Hepatocyte (in vitro differentiated cells): ENCODE measurements around the gene RASD2. TPM values are rescaled to one million over a fixed set of nuclear protein-coding genes. Genes with fewer than 3 reads are reported as not detected.
A peak's percentile ranks its signal among the peaks of the same experiment; 100 is the strongest.

ENCODE experiments used
- DNase-seq: peaks from one replicate; pipeline ENCODE4 v3.0.0-alpha.2; 2016; ENCODE audit warnings: low spot score
- H2AFZ ChIP-seq: fragments of 200-600 bp; sonication (generic); 2 replicates; pipeline ENCODE4 v1.6.0; 2016; ENCODE audit warnings: antibody characterized with exemption, mild to moderate bottlenecking
- H3K27ac ChIP-seq: fragments of 200-600 bp; sonication (generic); 2 replicates; pipeline ENCODE4 v1.5.1; 2016; ENCODE audit warnings: mild to moderate bottlenecking
- H3K27me3 ChIP-seq: fragments of 200-600 bp; sonication (generic); 2 replicates; pipeline ENCODE4 v1.6.1; 2016
- H3K36me3 ChIP-seq: fragments of 200-600 bp; sonication (generic); replicated peaks from 2 replicates; pipeline ENCODE4 v1.5.1; 2016; ENCODE audit warnings: low read depth; ENCODE audit not compliant: insufficient read depth
- H3K4me1 ChIP-seq: fragments of 200-600 bp; sonication (generic); 2 replicates; pipeline ENCODE4 v1.5.1; 2016; ENCODE audit warnings: mild to moderate bottlenecking, moderate library complexity; ENCODE audit not compliant: insufficient read depth
- H3K4me2 ChIP-seq: fragments of 200-600 bp; sonication (generic); 2 replicates; pipeline ENCODE4 v1.6.0; 2016
- H3K4me3 ChIP-seq: fragments of 200-600 bp; sonication (generic); 2 replicates; pipeline ENCODE4 v1.5.1; 2016; ENCODE audit warnings: mild to moderate bottlenecking
- H3K79me2 ChIP-seq: fragments of 200-600 bp; sonication (generic); 2 replicates; pipeline ENCODE4 v1.6.0; 2017; ENCODE audit warnings: mild to moderate bottlenecking
- H3K9me2 ChIP-seq: fragments of 200-600 bp; sonication (generic); replicated peaks from 2 replicates; pipeline ENCODE4 v1.6.0; 2017; ENCODE audit warnings: mild to moderate bottlenecking; ENCODE audit not compliant: insufficient read depth
- H3K9me3 ChIP-seq: fragments of 200-600 bp; sonication (generic); 2 replicates; pipeline ENCODE4 v1.5.1; 2016; ENCODE audit warnings: low read depth, mild to moderate bottlenecking
- H4K20me1 ChIP-seq: fragments of 200-600 bp; sonication (generic); 2 replicates; pipeline ENCODE4 v1.6.0; 2016; ENCODE audit warnings: mild to moderate bottlenecking; ENCODE audit not compliant: insufficient read depth, poor library complexity, severe bottlenecking
- EZH2 ChIP-seq: fragments of 200-600 bp; sonication (generic); IDR thresholded peaks from 2 replicates; pipeline ENCODE4 v1.6.1; 2016; ENCODE audit warnings: antibody characterized with exemption, mild to moderate bottlenecking, borderline replicate concordance
- EZH2phosphoT487 ChIP-seq: fragments of 200-600 bp; sonication (generic); IDR thresholded peaks from one replicate; pipeline ENCODE4 v1.6.1; 2018; ENCODE audit warnings: antibody characterized with exemption, mild to moderate bottlenecking, low read depth, moderate library complexity; ENCODE audit not compliant: unreplicated experiment, severe bottlenecking
- WGBS: methylation state at CpG from one replicate; pipeline ENCODE4 v1.1.6; 2016; ENCODE audit warnings: low lambda C conversion rate; ENCODE audit errors: missing lambda C conversion rate; 5-methylcytosine and 5-hydroxymethylcytosine counted together
- polyA plus RNA-seq: library from polyadenylated mRNA; unstranded; fragments of >200 nt; fragmentation: Nextera tagmentation; extraction: Ambion mirVana; gene quantifications from 2 replicates; pipeline ENCODE4 v1.2.1, GENCODE V29; 2016
- total RNA-seq: library from RNA; depleted of rRNA; stranded (reverse); fragments of >200 nt; gene quantifications from 2 replicates; pipeline ENCODE4 v1.2.3, GENCODE V29; 2014
- TF ChIP-seq, protein P1 (sequence below): fragments of 200-600 bp; sonication (generic); IDR thresholded peaks from 2 replicates; pipeline ENCODE4 v1.5.1; 2016; ENCODE audit warnings: antibody characterized with exemption, mild to moderate bottlenecking; ENCODE audit not compliant: poor library complexity

Gene RASD2
- total and polyA plus RNA-seq, 2 experiments from 2014 or later, result 1.3 to 12.7 TPM

DNA sequence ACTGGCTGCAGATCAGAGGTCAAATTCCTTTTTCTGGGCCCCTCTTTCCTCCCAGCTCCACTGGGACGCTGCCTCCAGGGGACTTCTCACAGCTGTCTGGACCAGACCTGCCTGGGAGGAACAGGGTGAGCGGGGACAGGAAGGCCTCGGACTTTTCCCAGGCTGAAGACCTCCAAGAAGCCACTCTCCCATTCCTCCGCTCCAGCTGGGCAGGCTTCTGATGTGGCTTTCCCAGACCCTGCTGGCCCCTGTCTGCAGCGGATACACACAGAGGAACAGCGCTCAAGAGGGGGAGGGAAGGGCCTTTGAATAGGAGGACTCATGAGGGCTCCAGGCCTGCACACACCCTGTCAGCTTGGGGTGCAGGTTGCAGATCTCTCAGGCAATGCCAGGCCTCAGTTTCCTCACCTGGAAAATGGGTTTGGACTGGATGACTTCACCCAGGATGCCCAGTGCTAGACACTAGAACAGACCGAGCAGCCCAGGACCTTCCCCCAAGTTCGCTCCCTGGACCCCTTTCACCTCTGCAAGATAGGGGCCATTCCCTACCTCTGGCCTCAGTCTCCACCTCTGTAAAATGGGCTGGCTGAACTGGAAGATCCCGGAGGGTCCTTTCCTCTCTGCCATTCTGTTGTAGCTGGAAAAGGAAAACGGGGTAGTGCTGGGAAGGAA is 39.9 kb downstream of the RASD2 start:
- DNase-seq, result no peak
- Histone ChIP-seq H3K27me3 (no peaks in the 10 kb centered on the region), H3K4me2 (no peak overlapping the region), H3K36me3 (no peaks in the 10 kb centered on the region), H3K9me2 (no peaks in the 10 kb centered on the region), H3K27ac (no peak overlapping the region), H4K20me1 (no peaks in the 10 kb centered on the region), H3K9me3 (no peaks in the 10 kb centered on the region), H3K4me3 (no peak overlapping the region), H3K4me1 (no peaks in the 10 kb centered on the region), H3K79me2 (no peaks in the 10 kb centered on the region), H2AFZ (no peak overlapping the region)
- WGBS, result 81% methylated on average over 10 of the region's 10 CpGs
- TF ChIP-seq EZH2phosphoT487 (no peak), EZH2 (no peak)
- TF ChIP-seq, protein P1, sequence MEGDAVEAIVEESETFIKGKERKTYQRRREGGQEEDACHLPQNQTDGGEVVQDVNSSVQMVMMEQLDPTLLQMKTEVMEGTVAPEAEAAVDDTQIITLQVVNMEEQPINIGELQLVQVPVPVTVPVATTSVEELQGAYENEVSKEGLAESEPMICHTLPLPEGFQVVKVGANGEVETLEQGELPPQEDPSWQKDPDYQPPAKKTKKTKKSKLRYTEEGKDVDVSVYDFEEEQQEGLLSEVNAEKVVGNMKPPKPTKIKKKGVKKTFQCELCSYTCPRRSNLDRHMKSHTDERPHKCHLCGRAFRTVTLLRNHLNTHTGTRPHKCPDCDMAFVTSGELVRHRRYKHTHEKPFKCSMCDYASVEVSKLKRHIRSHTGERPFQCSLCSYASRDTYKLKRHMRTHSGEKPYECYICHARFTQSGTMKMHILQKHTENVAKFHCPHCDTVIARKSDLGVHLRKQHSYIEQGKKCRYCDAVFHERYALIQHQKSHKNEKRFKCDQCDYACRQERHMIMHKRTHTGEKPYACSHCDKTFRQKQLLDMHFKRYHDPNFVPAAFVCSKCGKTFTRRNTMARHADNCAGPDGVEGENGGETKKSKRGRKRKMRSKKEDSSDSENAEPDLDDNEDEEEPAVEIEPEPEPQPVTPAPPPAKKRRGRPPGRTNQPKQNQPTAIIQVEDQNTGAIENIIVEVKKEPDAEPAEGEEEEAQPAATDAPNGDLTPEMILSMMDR, result no peak

DNA sequence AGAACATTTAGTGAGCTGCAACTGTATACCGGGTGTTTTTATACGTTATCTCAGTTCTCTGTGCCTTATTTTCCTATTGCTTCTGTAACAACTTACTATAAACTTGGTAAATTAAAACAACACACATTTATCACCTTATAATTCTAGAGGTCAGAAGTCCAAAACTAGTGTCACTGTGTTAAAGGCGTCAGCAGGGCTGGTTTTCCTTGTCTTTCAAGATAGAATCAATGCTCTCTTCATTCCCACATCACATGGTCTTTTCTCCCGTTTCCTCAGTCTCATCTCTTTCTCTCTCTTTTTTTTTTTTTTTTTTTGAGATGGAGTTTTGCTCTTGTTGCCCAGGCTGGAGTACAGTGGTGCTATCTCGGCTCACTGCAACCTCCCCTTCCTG is 40.4 kb downstream of the RASD2 start:
- H3K79me2 ChIP-seq, result no peaks in the 10 kb centered on the region

DNA sequence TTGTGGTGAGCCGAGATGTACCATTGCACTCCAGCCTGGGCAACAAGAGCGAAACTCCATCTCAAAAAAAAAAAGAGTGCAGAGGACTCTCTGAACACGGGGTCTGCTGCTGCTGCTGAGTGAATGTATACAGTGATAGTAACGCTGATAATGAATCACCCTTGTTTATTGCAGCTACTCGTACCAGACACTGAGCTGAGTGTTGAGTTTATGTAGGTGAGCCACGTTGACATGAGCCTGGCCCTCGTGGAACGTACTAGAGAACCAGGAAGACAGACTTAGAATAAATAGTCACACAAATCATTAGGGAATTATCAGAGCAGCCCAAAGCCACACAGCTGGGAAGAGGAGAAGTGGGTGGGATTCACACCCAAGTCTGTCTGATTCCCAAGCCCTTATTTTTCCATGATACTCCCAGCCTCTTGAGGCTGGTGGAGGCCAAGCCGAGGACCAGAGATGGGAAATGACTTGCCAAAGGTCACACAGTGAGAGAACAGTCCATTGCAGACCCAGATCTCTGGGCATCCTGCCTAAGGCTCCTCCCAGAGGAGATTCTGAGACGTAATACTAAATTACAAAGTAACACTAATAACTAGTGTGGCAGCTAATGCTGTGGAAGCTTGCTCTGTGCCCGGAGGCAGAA is 41.7 kb downstream of the RASD2 start:
- peak overlapping the region; percentile 60 for H3K27ac ChIP-seq
- no peaks in the 10 kb centered on the region for H3K9me3 ChIP-seq
- peak; percentile 44 for DNase-seq
- H3K27me3 ChIP-seq, result no peaks in the 10 kb centered on the region
- no peaks in the 10 kb centered on the region for H3K9me2 ChIP-seq
- no peaks in the 10 kb centered on the region for H4K20me1 ChIP-seq
- H3K79me2 ChIP-seq, result no peaks in the 10 kb centered on the region
- 60% methylated on average over 11 of the region's 11 CpGs for WGBS
- TF ChIP-seq EZH2phosphoT487, result no peak
- TF ChIP-seq EZH2, result no peak
- TF ChIP-seq, protein P1, result no peak
- no peaks in the 10 kb centered on the region for H3K36me3 ChIP-seq
- H3K4me3 ChIP-seq, result no peak overlapping the region
- no peak overlapping the region for H2AFZ ChIP-seq
- H3K4me1 ChIP-seq, result no peaks in the 10 kb centered on the region
- no peak overlapping the region for H3K4me2 ChIP-seq

More for the DNA sequence above, 40.4 kb downstream of the RASD2 start:
- Histone ChIP-seq H3K27me3 (no peaks in the 10 kb centered on the region), H3K9me2 (no peaks in the 10 kb centered on the region), H3K27ac (no peak overlapping the region), H3K4me1 (no peaks in the 10 kb centered on the region), H3K9me3 (no peaks in the 10 kb centered on the region), H3K4me3 (no peak overlapping the region), H2AFZ (no peak overlapping the region), H3K36me3 (no peaks in the 10 kb centered on the region), H4K20me1 (no peaks in the 10 kb centered on the region), H3K4me2 (no peak overlapping the region)
- TF ChIP-seq EZH2 (no peak), EZH2phosphoT487 (no peak)
- TF ChIP-seq, protein P1, result no peak
- DNase-seq, result no peak
- 95% methylated on average over 5 of the region's 5 CpGs for WGBS
